Ishikawa (cell line): ENCODE measurements around the gene PLPP1.

Source experiments
- CREB1 ChIP-seq: IDR thresholded peaks from 2 replicates; pipeline ENCODE4 v1.6.1; 2012; ENCODE audit warnings: low read depth
- EP300 ChIP-seq: IDR thresholded peaks from 2 replicates; pipeline ENCODE4 v1.6.1; 2012; ENCODE audit warnings: borderline replicate concordance
- FOXM1 ChIP-seq: IDR thresholded peaks from 2 replicates; pipeline ENCODE4 v1.6.1; 2012; ENCODE audit warnings: low read depth, borderline replicate concordance
- NFIC ChIP-seq: IDR thresholded peaks from 2 replicates; pipeline ENCODE4 v1.6.1; 2012
- RAD21 ChIP-seq: IDR thresholded peaks from 2 replicates; pipeline ENCODE4 v1.6.1; 2012; ENCODE audit warnings: low read depth
- TAF1 ChIP-seq: IDR thresholded peaks from 2 replicates; pipeline ENCODE4 v1.6.1; 2012; ENCODE audit warnings: low read depth, mild to moderate bottlenecking
- TF ChIP-seq, protein P1 (sequence below): IDR thresholded peaks from 2 replicates; pipeline ENCODE4 v1.6.1; 2012

- TF ChIP-seq RAD21 (peak; percentile 63), CREB1 (no peak), NFIC (no peak), TAF1 (no peak), EP300 (no peak), FOXM1 (no peak)
- TF ChIP-seq, protein P1, sequence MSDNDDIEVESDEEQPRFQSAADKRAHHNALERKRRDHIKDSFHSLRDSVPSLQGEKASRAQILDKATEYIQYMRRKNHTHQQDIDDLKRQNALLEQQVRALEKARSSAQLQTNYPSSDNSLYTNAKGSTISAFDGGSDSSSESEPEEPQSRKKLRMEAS = no peak
Measured at GRCh38 chr5:55407059-55407684, 127.6 kb downstream of the PLPP1 start.
